SH-SY5Y (cell line): ENCODE measurements around the gene IDH3A.

Experiments used
- GATA2 ChIP-seq: IDR thresholded peaks from 2 replicates; pipeline ENCODE4 v1.6.1; 2011; ENCODE audit warnings: mild to moderate bottlenecking, low read depth, low read length
- GATA3 ChIP-seq: IDR thresholded peaks from 2 replicates; pipeline ENCODE4 v1.6.1; 2011; ENCODE audit warnings: low read depth, mild to moderate bottlenecking, low read length, moderate library complexity

Gene IDH3A

DNA sequence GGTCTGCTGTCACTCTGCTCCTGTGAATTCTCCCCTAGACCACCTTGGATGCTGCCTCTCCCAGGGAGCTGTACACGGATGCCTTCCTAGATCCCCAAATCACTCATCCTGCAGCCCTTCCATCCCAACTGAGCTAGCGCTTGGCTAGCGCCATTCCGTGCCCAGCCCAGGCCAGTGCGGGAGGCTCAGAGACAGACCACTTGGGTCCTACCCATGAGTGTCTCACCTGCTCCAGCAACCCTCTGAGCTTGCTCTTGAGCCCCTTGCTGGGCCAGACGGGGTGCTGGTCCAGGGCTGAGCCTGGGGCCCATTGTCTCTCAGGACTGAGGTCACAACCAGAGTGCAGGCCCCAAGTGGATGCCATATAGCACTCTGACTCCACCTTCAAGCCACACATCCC lies 39.1 kb upstream of the IDH3A start:
- TF ChIP-seq GATA3, result no peak

DNA sequence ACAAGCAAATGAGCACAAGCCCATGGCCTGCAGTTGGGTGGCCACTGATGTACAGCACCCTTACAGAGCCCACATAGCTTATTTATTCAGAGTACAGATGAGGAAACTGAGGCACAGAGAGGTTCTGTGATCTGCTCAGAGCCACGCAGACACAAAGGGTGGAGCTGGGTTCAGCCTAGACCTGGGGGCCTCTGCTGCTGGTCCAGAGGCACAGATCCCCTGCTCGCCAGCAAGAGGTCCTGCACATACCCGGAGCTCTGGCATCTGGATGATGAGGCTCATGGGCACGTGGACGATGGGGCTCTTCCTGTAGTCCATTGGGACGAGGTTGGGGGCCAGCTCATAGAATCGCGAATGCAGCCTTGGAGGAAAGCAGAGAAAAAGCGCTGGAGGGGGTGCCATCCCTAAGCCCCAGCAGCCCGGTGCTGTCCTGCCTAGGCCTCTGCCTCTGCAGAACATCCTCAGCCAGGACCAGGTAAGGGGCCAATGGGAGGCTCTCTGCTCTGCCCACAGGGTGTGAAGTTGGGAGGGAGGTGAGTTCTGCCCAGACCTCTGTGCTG lies 38.2 kb upstream of the IDH3A start:
- TF ChIP-seq GATA2 (no peak), GATA3 (no peak)

DNA sequence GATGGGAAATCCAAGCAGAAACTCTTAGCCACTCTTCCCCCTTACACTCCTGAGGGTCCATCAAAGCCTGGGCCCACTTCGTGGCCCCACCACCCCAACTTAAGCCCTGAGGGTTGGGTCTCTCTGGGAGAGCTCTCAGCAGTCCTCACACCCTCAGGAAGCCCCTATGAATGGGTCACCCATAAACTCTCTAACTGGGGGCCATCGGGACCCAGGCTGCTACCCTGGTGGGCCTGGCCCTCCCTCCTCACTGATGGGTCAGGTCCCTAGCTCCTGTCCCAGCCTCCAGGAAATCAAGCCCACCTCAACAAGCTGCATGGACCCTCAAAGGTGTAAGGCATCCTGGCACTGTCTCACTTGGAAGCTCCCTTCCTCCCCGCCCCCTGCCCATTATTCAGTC lies 37.4 kb upstream of the IDH3A start:
- TF ChIP-seq GATA3, result no peak
- TF ChIP-seq GATA2, result no peak

DNA sequence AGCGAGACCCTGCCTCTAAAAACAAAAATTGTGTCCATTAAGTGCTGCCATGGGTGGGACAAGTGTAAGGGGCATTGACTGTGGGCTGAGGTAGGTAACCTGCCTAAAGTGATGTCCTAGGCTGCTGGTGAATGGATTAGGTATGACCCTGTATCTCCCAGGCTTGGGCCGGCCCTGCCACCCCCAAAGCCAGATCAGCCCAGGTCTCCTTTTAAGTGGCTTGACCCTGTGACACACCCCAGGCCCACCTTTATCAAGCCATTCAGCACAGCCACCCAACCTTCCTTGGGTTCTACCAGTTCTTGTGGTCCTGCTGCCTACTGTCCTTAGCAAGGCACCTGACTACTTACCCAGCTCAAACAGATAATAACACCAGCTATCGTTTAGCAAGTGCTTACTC lies 36.6 kb upstream of the IDH3A start:
- TF ChIP-seq GATA2 (no peak), GATA3 (no peak)

DNA sequence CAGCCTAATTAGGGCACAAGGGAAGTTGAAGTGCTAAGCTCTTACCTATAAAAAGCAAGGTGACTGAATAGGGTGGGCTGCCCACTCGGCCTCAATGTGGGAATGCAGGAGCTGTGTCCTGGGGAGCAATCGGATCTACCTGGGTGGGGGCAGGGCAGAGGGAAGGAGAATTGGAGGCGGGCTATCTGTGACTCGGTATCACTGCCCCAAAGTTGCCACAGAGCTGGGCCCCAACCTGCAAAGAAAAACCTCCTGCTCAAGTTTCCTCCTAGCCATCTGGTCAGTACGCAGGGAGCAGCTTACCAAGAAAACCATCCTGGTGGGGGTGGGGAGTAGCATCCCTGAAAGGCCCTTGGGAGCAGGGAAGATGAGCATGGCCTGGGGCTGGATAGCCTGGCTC lies 28.6 kb upstream of the IDH3A start:
- TF ChIP-seq GATA3 (no peak), GATA2 (no peak)

DNA sequence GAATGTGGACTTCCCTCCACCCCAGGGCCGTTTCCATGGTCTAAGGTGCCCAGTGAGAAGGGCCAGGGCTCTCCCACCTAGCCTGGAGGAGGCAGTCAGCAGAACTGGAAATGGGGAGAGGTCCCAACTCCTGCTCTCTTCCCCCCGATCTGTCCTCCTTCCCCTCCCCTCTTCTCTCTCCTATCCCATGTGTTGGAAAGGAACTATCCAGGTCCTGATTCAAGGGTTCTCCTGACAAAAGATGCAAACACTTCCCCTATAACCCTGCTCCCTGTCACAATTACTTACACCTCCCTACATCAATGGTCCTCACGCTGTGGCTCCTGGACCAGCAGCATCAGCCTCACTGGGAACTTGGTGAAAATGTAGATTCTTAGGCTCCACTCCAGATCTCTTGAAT lies 23.9 kb upstream of the IDH3A start:
- TF ChIP-seq GATA3 (no peak), GATA2 (no peak)

DNA sequence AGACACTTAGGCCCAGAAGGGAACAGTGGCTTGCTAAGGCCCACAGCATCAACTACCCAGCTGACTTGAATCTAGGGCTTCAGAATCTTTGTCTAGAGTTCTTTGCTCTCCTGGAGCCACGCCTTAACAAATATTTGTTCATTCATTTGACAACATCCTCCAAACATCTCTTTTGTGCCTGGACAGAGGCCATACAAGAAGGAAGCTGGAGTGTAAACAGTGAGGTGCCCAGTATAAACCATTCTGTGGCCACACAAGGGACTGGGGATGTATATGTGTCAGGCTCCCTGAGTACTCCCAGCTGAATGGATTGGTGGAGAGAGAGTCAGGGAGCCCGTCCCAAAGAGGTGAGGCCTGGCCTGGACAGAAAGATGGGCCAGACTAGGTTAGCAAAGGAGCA lies 21.3 kb upstream of the IDH3A start:
- TF ChIP-seq GATA2 (no peak), GATA3 (no peak)

DNA sequence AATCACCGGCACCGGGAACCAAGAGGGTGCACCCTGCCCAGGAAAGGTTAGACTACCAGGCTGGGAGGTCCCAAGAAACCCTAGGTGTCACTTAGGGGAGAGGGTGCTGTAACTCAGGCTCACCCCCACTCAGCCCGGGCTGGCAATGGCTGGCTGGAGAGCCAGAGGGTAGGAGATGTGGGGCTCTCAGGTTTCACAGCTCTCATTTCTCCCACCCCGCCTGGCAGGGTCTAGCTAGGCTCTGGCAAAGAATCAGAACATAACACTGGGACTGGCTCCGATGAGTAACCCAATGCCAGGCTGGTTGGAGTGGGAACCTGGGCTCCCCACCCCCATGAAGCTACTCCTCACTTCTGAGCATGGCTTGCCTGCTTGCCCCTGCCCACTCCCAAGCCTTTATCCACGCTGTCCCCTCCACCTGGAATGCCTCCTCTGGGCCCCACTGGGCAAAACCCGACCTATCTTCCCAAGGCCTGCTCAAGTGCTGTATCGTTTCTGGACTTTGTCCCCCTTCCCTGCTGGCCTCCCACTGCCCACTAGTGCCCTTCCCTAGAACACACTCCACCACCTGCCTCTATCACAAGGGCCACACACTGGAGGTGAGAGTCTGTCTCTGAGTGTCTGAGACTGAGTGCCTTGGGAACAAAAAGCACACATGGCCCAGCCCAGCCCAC lies 19.9 kb upstream of the IDH3A start:
- TF ChIP-seq GATA3 (no peak), GATA2 (no peak)

DNA sequence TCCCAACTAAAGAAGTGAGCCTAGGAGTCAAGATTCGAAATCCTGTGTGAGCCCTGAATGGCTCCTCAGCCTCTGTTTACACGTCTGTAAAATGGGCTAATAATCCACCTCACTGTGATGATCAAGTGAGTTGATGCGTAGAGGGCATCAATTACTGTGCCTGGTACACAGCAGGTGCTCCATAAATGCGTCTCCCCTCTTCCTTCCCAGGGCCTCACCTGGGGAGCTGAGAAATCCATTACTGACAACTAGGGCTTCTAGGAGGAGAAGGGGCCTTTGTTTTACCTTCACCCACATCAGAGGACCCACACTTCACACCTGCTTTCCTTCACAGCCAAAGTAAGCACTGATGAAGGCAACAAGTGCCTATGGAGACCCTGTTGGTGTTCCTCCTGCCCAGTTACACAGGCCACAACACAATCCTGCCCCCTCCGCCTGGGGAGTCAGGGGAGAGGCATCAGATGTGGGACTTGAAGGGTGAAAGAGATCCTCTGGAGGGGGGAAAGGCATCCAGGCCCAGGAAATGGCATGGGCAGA lies 19.3 kb upstream of the IDH3A start:
- TF ChIP-seq GATA2 (no peak), GATA3 (no peak)

DNA sequence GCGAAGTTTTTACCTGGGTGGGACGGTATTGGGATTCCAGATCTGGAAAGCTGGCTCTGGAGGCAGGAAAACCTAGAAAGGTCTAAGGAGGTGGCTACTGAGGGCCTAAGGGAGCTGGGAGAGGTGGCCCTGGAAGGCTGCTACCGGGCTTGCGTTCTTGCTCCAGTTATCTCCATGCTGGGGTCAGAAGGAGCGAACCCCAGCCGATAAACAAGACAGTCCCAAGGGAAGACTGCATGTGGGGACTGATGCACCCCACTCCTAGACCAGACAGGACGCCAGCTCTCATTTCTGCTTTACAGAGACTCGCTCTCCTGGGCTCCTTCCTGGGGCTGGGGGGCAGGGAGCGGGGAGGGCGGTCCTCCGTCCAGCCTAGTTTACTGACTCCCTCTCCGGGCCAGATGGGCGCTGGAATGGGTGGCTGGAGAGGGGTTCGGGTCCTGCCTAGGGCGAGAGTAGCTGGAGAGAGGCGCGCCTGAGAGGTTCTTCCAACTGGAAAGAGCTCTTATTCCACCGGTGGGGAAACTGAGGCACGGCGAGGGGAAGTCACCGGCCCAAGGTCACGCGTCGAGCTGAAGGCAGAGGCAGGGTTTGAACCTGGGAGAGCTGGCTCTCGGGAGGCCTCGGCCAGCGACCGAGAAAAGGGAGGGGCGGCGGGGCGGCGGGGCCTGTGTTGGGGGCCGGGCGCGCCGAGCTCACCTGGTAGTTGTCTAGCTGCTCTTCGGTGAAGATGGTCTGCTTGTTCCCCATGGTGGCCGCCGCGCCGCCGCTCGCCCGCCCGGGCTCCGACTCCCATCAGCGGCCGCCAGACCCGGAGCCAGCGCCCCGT lies 18.5 kb upstream of the IDH3A start:
- TF ChIP-seq GATA2, result no peak
- TF ChIP-seq GATA3, result no peak

DNA sequence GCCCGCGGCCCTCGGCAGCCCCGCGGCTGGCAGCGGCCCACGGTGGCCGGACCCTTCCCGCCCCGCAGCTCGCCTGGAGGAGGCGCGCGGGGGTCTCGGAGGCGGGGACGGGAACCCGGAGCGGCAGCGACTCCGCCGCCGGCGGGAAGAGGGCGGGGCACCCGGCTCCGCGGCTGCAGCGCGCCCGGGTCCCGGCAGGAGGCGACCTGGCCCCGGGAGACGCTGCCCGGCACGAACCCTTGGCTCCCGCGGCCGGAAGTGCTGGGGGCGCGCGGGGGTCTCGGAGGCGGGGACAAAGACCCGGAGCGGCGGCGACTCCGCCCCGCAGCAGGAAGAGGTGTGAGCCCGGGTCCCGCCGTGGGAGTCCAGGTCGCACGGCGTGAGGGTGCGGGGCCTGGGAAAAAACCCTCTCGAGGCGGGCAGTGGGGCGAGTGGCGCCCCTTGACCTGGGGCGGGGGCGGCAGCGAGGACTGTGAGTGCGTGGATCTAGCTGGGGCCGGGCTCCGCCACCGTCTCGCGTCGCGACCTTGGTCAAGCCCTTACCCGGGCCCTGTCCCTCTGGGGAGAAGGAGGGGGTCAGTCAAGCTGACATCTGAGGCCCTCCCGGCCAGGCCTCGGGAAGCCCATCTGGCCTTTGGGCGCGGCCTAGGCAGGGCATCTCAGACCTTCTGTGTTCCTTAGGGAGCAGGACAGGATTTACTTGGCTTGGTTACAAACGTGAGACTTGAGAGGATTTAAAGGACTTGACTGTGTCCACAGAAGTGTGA lies 17.7 kb upstream of the IDH3A start, which contains the start of gene CIB2:
TSS of gene CIB2 (minus strand) at position 151 of the 767 bp plus-strand sequence. CDS start 230 bp downstream, outside the sequence.
- TF ChIP-seq GATA2, result 0 out of 2 replicates have a peak, but pooled peaks have one; percentile 28
- no peak for TF ChIP-seq GATA3

DNA sequence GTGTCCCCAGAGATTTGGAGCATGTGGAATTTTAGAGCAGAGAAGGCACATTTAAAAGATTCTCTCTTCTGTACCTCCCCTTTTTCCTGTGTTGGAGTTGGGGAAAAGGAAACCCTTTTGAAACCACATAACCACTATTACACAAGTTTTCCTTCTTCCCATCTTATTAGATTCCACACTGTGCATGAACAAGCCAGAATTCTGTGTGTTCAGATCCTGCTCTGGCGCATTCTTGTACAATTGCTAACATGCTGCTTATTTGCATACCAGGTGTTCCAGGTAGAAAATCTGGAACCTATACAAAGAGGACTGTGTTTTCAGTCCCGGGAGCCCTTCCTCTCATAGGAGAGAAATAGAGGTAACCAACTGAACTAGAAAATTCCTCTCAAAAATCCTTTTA lies 15.4 kb upstream of the IDH3A start:
- TF ChIP-seq GATA2 (no peak), GATA3 (no peak)

DNA sequence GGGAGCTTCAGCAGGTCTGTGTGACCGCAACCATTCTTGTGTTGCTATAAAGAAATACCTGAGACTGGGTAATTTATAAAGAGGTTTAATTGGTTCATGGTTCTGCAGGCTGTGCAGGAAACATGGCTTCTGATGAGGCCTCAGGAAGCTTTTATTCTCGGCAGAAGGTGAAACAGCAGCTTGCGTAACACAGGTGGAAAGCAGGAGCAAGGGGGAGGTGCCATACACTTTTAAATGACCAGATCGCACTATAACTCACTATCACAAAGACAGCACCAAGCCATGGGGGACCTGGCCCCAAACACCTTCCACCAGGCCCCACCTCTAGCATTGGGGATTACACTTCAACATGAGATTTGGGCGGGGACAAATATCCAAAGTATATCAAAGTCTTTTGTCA lies 9.6 kb upstream of the IDH3A start:
- TF ChIP-seq GATA2 (no peak), GATA3 (no peak)

DNA sequence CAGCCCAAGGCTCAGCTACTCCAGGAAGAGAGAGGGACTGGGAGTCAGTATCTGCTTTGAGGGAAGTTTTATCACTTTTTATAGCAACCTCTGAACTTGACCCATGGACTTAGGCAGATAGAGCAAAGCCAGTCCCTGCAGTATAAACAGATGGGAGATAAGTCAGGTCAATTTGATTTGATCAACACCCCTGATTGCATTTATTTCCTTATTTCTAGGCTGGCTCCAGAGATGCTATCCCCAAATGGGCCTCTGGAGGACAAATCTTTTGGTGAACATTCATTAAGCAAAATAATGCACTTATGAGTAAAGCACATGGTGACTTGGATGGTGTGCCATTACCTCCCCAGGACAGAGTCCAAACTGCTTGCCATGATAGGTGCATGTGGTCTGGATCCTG lies 8.9 kb upstream of the IDH3A start:
- peak; percentile 61 for TF ChIP-seq GATA2
- TF ChIP-seq GATA3, result no peak
